Gastroesophageal sphincter (tissue), 4 donors: ENCODE data around the gene DYSF. TPM values are rescaled to one million over a fixed set of nuclear protein-coding genes. Genes with fewer than 3 reads are reported as not detected.
"Not testable (repeated sequence)": the region's sequence is repeated elsewhere in the genome, so short reads cannot be mapped to it uniquely, and the experiment has no call there.

Source experiments
- ATAC-seq: fragments of 150-250 bp; one replicate; pipeline ENCODE4 v1.9.1; 2016; ENCODE audit warnings: mild to moderate bottlenecking, moderate library complexity
- H3K27ac ChIP-seq, 4 donors: fragments of 200-600 bp; sonication (generic) in 3 of 4; 1 replicate in 3 of 4; 2 replicates in 1 of 4; pipeline ENCODE4 v1.5.1; 2016 to 2019
- H3K27me3 ChIP-seq: fragments of 200-600 bp; sonication (generic); one replicate; pipeline ENCODE4 v1.5.1; 2019
- H3K36me3 ChIP-seq, 2 donors: fragments of 200-600 bp; sonication (generic); one replicate each; pipeline ENCODE4 v1.5.1; 2019; ENCODE audit warnings: control low read depth in 1 of 2
- H3K4me1 ChIP-seq, 3 donors: fragments of 200-600 bp; sonication (generic); 1 replicate in 2 of 3; 2 replicates in 1 of 3; pipeline ENCODE4 v1.5.1; 2016 to 2019; ENCODE audit warnings: control low read depth in 2 of 3
- H3K4me3 ChIP-seq, 2 donors: fragments of 200-600 bp; sonication (generic); one replicate each; pipeline ENCODE4 v1.5.1; 2019; ENCODE audit warnings: mild to moderate bottlenecking in 1 of 2, moderate library complexity in 1 of 2
- H3K9me3 ChIP-seq, 3 donors: fragments of 200-600 bp; sonication (generic); one replicate each; pipeline ENCODE4 v1.5.1; 2017 to 2019; ENCODE audit warnings: control low read depth in 2 of 3
- EP300 ChIP-seq: sonication (generic); formaldehyde crosslinking; IDR thresholded peaks from one replicate; pipeline ENCODE4 v1.6.1; 2017; ENCODE audit warnings: antibody characterized with exemption, mild to moderate bottlenecking
- POLR2A ChIP-seq, 2 donors: fragments of 450-650 bp; IDR thresholded peaks; one replicate each; pipeline ENCODE4 v1.6.1; 2017; ENCODE audit warnings: antibody characterized with exemption in 2 of 2, mild to moderate bottlenecking in 2 of 2, moderate library complexity in 1 of 2
- POLR2AphosphoS5 ChIP-seq: sonication (generic); formaldehyde crosslinking; IDR thresholded peaks from one replicate; pipeline ENCODE4 v1.6.1; 2017; ENCODE audit warnings: antibody characterized with exemption
- WGBS, 2 donors: methylation state at CpG; one replicate each; pipeline ENCODE4 v1.1.5; 2018; ENCODE audit warnings: low coverage in 1 of 2; 5-methylcytosine and 5-hydroxymethylcytosine counted together
- total RNA-seq, 4 donors: library from RNA; depleted of rRNA; stranded (reverse); fragments of >200 nt; gene quantifications; one replicate each; pipeline ENCODE4 v1.1.0, GENCODE V29; 2016
- TF ChIP-seq, protein P1 (sequence below), 4 experiments: fragments of 200-600 bp in 2 of 4; fragments of 450-650 bp in 2 of 4; sonication (generic) in 1 of 4; IDR thresholded peaks; one replicate each; pipeline ENCODE4 v1.5.1; 2017 to 2019; ENCODE audit warnings: antibody characterized with exemption in 4 of 4, mild to moderate bottlenecking in 2 of 4, moderate library complexity in 2 of 4

Gene DYSF
- 10 to 100 TPM; 11.0 to 50.1 (median 17.4) TPM for total RNA-seq

DNA sequence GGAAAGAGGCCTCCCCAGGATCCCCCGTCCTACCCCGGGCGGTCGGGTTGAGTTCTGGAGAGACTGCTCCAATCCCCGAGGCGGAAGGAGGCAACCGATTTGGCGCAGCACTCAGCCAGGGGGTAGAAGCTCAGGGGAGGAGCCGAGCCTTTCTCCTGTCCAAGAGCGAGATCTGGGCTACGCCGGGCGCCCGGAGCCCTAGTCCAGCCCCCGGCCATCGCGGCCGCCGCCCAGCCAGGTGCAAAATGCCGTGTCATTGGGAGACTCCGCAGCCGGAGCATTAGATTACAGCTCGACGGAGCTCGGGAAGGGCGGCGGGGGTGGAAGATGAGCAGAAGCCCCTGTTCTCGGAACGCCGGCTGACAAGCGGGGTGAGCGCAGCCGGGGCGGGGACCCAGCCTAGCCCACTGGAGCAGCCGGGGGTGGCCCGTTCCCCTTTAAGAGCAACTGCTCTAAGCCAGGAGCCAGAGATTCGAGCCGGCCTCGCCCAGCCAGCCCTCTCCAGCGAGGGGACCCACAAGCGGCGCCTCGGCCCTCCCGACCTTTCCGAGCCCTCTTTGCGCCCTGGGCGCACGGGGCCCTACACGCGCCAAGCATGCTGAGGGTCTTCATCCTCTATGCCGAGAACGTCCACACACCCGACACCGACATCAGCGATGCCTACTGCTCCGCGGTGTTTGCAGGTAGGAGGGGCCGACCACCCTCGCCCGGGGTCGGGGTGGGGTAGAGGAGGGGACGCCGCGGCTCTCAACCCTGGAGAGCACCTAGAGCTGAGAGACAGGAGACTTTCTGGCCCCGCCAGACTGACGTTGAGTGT is at the start of gene DYSF:
Gene DYSF, plus strand, starts transcription at position 158 of the 817 bp plus-strand sequence.
- WGBS, 2 donors: 0% methylated on average over 5 of the region's 66 CpGs; no CpG with 5 or more reads in 1 of the 2 donors
- no peaks in the 10 kb centered on the region for H3K36me3 ChIP-seq
- no peaks in the 10 kb centered on the region for H3K9me3 ChIP-seq
- peak within 1 kb of the TSS; percentile 59 to 87 (median 85) for H3K27ac ChIP-seq
- peak within 1 kb of the TSS; percentile 67 to 78 for H3K4me3 ChIP-seq
- ATAC-seq: peak; percentile 39
- peaks cover 11 to 85% (median 44%) of the 10 kb centered on the region in 3 donors for H3K4me1 ChIP-seq
- TF ChIP-seq, protein P1, sequence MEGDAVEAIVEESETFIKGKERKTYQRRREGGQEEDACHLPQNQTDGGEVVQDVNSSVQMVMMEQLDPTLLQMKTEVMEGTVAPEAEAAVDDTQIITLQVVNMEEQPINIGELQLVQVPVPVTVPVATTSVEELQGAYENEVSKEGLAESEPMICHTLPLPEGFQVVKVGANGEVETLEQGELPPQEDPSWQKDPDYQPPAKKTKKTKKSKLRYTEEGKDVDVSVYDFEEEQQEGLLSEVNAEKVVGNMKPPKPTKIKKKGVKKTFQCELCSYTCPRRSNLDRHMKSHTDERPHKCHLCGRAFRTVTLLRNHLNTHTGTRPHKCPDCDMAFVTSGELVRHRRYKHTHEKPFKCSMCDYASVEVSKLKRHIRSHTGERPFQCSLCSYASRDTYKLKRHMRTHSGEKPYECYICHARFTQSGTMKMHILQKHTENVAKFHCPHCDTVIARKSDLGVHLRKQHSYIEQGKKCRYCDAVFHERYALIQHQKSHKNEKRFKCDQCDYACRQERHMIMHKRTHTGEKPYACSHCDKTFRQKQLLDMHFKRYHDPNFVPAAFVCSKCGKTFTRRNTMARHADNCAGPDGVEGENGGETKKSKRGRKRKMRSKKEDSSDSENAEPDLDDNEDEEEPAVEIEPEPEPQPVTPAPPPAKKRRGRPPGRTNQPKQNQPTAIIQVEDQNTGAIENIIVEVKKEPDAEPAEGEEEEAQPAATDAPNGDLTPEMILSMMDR (IDR thresholded peaks at IDR 0.05): no peak
- TF ChIP-seq POLR2A (IDR thresholded peaks at IDR 0.05) (no peak), POLR2AphosphoS5 (no peak), EP300 (no peak)
- no peaks in the 10 kb centered on the region for H3K27me3 ChIP-seq

- Histone ChIP-seq H3K9me3 (no peaks in the 10 kb centered on the region), H3K4me3 (no peak overlapping the region), H3K27ac (no peak overlapping the region), H3K4me1 (no peaks in the 10 kb centered on the region), H3K27me3 (no peaks in the 10 kb centered on the region), H3K36me3 (peaks cover 0 to 54% of the 10 kb centered on the region in 2 donors)
- TF ChIP-seq POLR2A (IDR thresholded peaks at IDR 0.05) (no peak), POLR2AphosphoS5 (no peak), EP300 (no peak)
- TF ChIP-seq, protein P1 (IDR thresholded peaks at IDR 0.05): no peak
- no peak for ATAC-seq
- WGBS, 2 donors: 72 to 86% methylated on average over 3 of the region's 3 CpGs
Measured at GRCh38 chr2:71409611-71410010, 43.8 kb upstream of the DYSF start.

GRCh38 chr2:71410696-71411095 is 42.7 kb upstream of the DYSF start:
- Histone ChIP-seq H3K36me3 (peaks cover 0 to 44% of the 10 kb centered on the region in 2 donors), H3K9me3 (no peaks in the 10 kb centered on the region), H3K27me3 (no peaks in the 10 kb centered on the region), H3K27ac (no peak overlapping the region), H3K4me1 (no peaks in the 10 kb centered on the region), H3K4me3 (no peak overlapping the region)
- ATAC-seq: no peak
- TF ChIP-seq POLR2AphosphoS5 (no peak), EP300 (no peak), POLR2A (IDR thresholded peaks at IDR 0.05) (no peak)
- TF ChIP-seq, protein P1 (IDR thresholded peaks at IDR 0.05): no peak
- no CpG with 5 or more reads among the region's 4 CpGs for WGBS, 2 donors

- no CpG with 5 or more reads among the region's 15 CpGs for WGBS, 2 donors
- H3K9me3 ChIP-seq, ATAC-seq, H3K27me3 ChIP-seq, H3K36me3 ChIP-seq: not testable (repeated sequence)
- Histone ChIP-seq H3K4me1 (peaks cover 0 to 13% (median 0%) of the 10 kb centered on the region in 3 donors), H3K27ac (peak overlapping the region in 1 of 4 donors; percentile 51), H3K4me3 (peak overlapping the region; percentile 22 to 31)
Measured at GRCh38 chr2:71416866-71417265, 36.5 kb upstream of the DYSF start.

GRCh38 chr2:71417300-71418202 is 35.8 kb upstream of the DYSF start:
- 58% methylated on average over 2 of the region's 16 CpGs; no CpG with 5 or more reads in 1 of the 2 donors for WGBS, 2 donors
- H3K4me3 ChIP-seq: peak overlapping the region; percentile 22 to 31
- peaks cover 0 to 13% (median 0%) of the 10 kb centered on the region in 3 donors for H3K4me1 ChIP-seq
- ATAC-seq: no peak
- H3K9me3 ChIP-seq: no peaks in the 10 kb centered on the region
- no peaks in the 10 kb centered on the region for H3K27me3 ChIP-seq
- peak overlapping the region in 3 of 4 donors; percentile 20 to 51 (median 32) for H3K27ac ChIP-seq
- no peaks in the 10 kb centered on the region for H3K36me3 ChIP-seq
- TF ChIP-seq EP300: no peak
- TF ChIP-seq, protein P1 (IDR thresholded peaks at IDR 0.05): no peak
- no peak for TF ChIP-seq POLR2A (IDR thresholded peaks at IDR 0.05)
- TF ChIP-seq POLR2AphosphoS5: no peak
